ENCODE results near the gene TRIM5. TPM values are rescaled to one million over a fixed set of nuclear protein-coding genes. Genes with fewer than 3 reads are reported as not detected.
A peak's percentile ranks its signal among the peaks of the same experiment; 100 is the strongest.
"Not testable (repeated sequence)": the region's sequence is repeated elsewhere in the genome, so short reads cannot be mapped to it uniquely, and the experiment has no call there.

TRIM5 gene
- total RNA-seq, 1 donor from 2014 or later = 28.5 TPM

DNA sequence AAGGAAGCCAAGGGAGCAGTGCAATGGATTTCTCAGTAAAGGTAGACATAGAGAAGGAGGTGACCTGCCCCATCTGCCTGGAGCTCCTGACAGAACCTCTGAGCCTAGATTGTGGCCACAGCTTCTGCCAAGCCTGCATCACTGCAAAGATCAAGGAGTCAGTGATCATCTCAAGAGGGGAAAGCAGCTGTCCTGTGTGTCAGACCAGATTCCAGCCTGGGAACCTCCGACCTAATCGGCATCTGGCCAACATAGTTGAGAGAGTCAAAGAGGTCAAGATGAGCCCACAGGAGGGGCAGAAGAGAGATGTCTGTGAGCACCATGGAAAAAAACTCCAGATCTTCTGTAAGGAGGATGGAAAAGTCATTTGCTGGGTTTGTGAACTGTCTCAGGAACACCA is 11.3 kb upstream of the TRIM5 start:
- no peak for DNase-seq (ENCODE audit: low read depth)
- H3K4me3 ChIP-seq (ENCODE audit: low read depth, low read length) = no peak overlapping the region

DNA sequence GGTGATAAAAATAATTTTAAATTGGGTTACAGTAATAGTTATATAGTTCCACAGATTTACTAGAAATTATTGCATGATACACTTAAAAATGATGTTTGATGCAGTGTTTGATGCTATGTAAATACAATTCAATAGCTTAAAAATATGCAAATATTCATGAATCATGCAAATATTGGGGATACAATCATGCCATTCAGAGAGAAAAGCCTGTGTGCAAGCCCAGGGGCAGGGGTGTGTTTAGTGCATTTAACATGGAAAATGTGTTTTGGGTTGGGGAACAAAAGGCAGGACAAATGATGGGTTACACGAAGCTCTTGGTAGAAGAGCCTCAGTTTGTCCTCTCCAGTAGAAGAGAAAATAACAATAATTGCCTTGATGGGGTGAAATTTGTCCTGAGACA is 10.7 kb upstream of the TRIM5 start:
- H3K4me3 ChIP-seq (ENCODE audit: low read depth, low read length) = no peak overlapping the region
- TF ChIP-seq, protein P1, sequence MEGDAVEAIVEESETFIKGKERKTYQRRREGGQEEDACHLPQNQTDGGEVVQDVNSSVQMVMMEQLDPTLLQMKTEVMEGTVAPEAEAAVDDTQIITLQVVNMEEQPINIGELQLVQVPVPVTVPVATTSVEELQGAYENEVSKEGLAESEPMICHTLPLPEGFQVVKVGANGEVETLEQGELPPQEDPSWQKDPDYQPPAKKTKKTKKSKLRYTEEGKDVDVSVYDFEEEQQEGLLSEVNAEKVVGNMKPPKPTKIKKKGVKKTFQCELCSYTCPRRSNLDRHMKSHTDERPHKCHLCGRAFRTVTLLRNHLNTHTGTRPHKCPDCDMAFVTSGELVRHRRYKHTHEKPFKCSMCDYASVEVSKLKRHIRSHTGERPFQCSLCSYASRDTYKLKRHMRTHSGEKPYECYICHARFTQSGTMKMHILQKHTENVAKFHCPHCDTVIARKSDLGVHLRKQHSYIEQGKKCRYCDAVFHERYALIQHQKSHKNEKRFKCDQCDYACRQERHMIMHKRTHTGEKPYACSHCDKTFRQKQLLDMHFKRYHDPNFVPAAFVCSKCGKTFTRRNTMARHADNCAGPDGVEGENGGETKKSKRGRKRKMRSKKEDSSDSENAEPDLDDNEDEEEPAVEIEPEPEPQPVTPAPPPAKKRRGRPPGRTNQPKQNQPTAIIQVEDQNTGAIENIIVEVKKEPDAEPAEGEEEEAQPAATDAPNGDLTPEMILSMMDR (conservative IDR thresholded peaks at IDR 0.05; ENCODE audit: low read depth, low read length) = no peak
- DNase-seq (ENCODE audit: low read depth) = no peak

More for the DNA sequence above, 11.3 kb upstream of the TRIM5 start:
- TF ChIP-seq, protein P1 (conservative IDR thresholded peaks at IDR 0.05; ENCODE audit: low read depth, low read length) = no peak

DNA sequence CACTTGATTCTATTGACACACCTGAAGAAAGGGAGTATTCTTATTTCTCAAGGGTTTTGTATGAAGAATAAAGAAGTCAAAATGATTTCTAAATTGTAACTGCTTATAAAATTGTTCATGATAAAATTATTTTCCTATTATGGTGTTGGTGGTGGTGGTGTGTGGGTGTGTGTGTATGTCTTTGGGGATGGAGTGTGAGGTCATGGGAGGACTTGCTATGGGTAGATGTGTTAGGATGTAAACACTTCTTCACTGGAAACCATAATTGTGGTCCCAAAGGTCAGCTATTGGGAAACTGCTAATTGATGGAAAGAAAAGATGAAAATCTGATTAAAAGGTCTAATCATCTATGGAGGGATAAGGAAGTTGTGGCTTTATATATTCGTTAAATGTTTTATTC is 9.8 kb upstream of the TRIM5 start:
- no peak for DNase-seq (ENCODE audit: low read depth)
- TF ChIP-seq, protein P1 (conservative IDR thresholded peaks at IDR 0.05; ENCODE audit: low read depth, low read length) = no peak
- H3K4me3 ChIP-seq (ENCODE audit: low read depth, low read length) = no peak overlapping the region

GRCh38 chr11:5691964-5692361 is 7.1 kb upstream of the TRIM5 start:
- H3K4me3 ChIP-seq (ENCODE audit: low read depth, low read length) = no peak overlapping the region
- TF ChIP-seq, protein P1 (conservative IDR thresholded peaks at IDR 0.05; ENCODE audit: low read depth, low read length) = no peak
- no peak for DNase-seq (ENCODE audit: low read depth)

DNA sequence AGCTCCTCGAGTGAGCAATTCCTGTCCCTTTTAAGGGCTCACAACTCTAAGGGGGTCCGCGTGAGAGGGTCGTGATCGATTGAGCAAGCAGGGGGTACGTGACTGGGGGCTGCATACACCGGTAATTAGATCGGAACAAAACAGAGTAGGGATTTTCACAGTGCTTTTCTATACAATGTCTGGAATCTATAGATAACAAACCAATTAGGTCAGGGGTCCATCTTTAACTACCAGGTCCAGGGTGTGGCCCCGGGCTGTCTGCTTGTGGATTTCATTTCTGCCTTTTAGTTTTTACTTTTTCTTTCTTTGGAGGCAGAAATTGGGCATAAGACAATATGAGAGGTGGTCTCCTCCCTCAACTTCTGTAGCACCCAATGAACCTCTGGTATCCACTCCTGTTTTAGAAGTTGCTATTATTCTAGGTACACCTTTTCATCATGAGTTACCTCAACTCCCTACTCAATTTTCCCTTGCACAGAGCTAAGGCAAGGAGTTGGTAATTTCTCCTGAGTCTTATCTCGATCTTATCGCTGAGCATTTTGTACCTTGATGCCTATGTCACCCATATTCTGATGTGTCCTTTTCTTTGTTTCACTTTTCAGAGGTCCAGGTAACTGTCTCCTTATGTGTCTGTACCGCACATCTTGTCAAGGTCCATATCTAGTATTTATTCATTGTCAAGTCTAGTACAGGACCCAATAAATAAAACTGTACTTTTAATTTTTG is 6.5 kb upstream of the TRIM5 start:
- H3K4me3 ChIP-seq (ENCODE audit: low read depth, low read length) = peak overlapping the region; percentile 55
- not testable (repeated sequence) for DNase-seq (ENCODE audit: low read depth)

DNA sequence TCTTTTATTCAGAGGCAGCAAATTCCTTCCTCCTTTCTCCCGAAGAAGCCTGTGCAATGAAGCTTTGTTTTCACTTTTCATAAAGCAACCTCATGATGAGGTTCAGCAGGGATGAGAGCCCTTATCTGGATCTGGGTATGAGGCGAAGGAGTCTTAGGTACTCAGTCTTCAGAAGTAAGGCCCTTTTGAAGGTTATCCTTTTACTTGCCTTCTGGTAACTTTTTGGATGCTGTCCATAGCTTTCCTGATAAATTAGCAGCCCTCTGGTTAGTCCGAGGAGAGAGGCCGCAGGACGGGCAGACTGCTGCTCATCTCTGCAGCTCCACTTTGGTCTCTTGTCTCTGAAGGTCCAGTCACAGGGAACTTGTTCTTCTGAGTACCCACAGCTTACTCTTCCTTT is 5.9 kb upstream of the TRIM5 start:
- no peak for DNase-seq (ENCODE audit: low read depth)
- H3K4me3 ChIP-seq (ENCODE audit: low read depth, low read length) = peak overlapping the region; percentile 55
- TF ChIP-seq, protein P1 (conservative IDR thresholded peaks at IDR 0.05; ENCODE audit: low read depth, low read length) = no peak

DNA sequence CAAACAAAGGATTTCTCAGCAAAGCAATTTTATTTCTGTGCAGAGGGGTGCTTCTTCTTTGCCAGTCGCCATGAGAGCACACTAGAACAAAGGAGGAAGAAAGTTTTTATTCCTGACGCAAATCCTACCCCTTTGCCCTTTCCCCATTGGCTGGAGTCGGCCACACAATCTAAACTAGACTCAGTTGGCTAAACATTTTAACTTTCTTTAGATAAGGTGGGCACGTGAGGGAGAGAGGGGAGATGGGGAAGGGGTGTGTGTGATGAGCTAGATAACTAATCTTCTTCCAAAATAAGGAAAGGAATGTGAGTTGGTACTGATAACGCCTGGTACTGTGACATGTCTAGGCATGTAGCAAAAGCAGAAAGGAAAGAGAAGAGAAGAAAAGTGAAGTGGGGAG is 5.3 kb upstream of the TRIM5 start:
- H3K4me3 ChIP-seq (ENCODE audit: low read depth, low read length) = peak overlapping the region; percentile 55
- TF ChIP-seq, protein P1 (conservative IDR thresholded peaks at IDR 0.05; ENCODE audit: low read depth, low read length) = no peak
- DNase-seq (ENCODE audit: low read depth) = no peak
